Neural progenitor cell (in vitro differentiated cells): ENCODE results near the gene FGF22. TPM values are rescaled to one million over a fixed set of nuclear protein-coding genes. Genes with fewer than 3 reads are reported as not detected.
A peak's percentile ranks its signal among the peaks of the same experiment; 100 is the strongest.

Experiments
- DNase-seq: peaks from one replicate; pipeline ENCODE4 v3.0.0-alpha.2; 2016; ENCODE audit warnings: low spot score
- H2AFZ ChIP-seq: fragments of 200-600 bp; sonication (generic); replicated peaks from 2 replicates; pipeline ENCODE4 v1.6.1; 2016; ENCODE audit warnings: antibody characterized with exemption
- H3F3A ChIP-seq: fragments of 200-600 bp; sonication (generic); 2 replicates; pipeline ENCODE4 v1.6.1; 2016; ENCODE audit warnings: antibody characterized with exemption, low read depth
- H3K27ac ChIP-seq: fragments of 200-600 bp; sonication (generic); 2 replicates; pipeline ENCODE4 v1.5.1; 2016; ENCODE audit warnings: mild to moderate bottlenecking
- H3K27me3 ChIP-seq: fragments of 200-600 bp; sonication (generic); 2 replicates; pipeline ENCODE4 v1.6.1; 2016; ENCODE audit warnings: mild to moderate bottlenecking, moderate library complexity
- H3K36me3 ChIP-seq: fragments of 200-600 bp; sonication (generic); 2 replicates; pipeline ENCODE4 v1.5.1; 2016
- H3K4me1 ChIP-seq: fragments of 200-600 bp; sonication (generic); 2 replicates; pipeline ENCODE4 v1.6.1; 2016; ENCODE audit warnings: mixed run types
- H3K4me2 ChIP-seq: fragments of 200-600 bp; sonication (generic); 2 replicates; pipeline ENCODE4 v1.6.1; 2016
- H3K4me3 ChIP-seq: fragments of 200-600 bp; sonication (generic); 2 replicates; pipeline ENCODE4 v1.5.1; 2016
- H3K79me2 ChIP-seq: fragments of 200-600 bp; sonication (generic); 2 replicates; pipeline ENCODE4 v1.6.1; 2016; ENCODE audit warnings: low read depth
- H3K9ac ChIP-seq: fragments of 200-600 bp; sonication (generic); 2 replicates; pipeline ENCODE4 v1.6.1; 2016
- H3K9me3 ChIP-seq: fragments of 200-600 bp; sonication (generic); 2 replicates; pipeline ENCODE4 v1.5.1; 2016; ENCODE audit warnings: low read depth
- H4K20me1 ChIP-seq: fragments of 200-600 bp; sonication (generic); 2 replicates; pipeline ENCODE4 v1.6.1; 2016; ENCODE audit warnings: low read depth
- H3K27ac Mint-ChIP-seq: 3 replicates; pipeline ENCODE4 v1.8.0; 2021; ENCODE audit warnings: mixed read lengths
- H3K27me3 Mint-ChIP-seq: 2 replicates; pipeline ENCODE4 v1.8.0; 2022; ENCODE audit warnings: low read depth, mild to moderate bottlenecking, inconsistent platforms, moderate library complexity, mixed read lengths; ENCODE audit not compliant: insufficient read depth
- H3K36me3 Mint-ChIP-seq: 3 replicates; pipeline ENCODE4 v1.8.0; 2021; ENCODE audit warnings: mixed read lengths
- H3K4me1 Mint-ChIP-seq: 3 replicates; pipeline ENCODE4 v1.8.0; 2021; ENCODE audit warnings: mixed read lengths
- H3K4me3 Mint-ChIP-seq: 3 replicates; pipeline ENCODE4 v1.8.0; 2021; ENCODE audit warnings: mild to moderate bottlenecking, moderate library complexity, mixed read lengths
- H3K9me3 Mint-ChIP-seq: 3 replicates; pipeline ENCODE4 v1.8.0; 2020; ENCODE audit warnings: mixed read lengths
- CTCF ChIP-seq: fragments of 200-600 bp; sonication (generic); IDR thresholded peaks from 2 replicates; pipeline ENCODE4 v1.5.1; 2017; ENCODE audit warnings: antibody characterized with exemption, mild to moderate bottlenecking
- EZH2 ChIP-seq: fragments of 200-600 bp; sonication (generic); IDR thresholded peaks from 2 replicates; pipeline ENCODE4 v1.6.1; 2017; ENCODE audit warnings: antibody characterized with exemption, mild to moderate bottlenecking, moderate library complexity
- EZH2phosphoT487 ChIP-seq: fragments of 200-600 bp; sonication (generic); IDR thresholded peaks from 2 replicates; pipeline ENCODE4 v1.6.1; 2017; ENCODE audit warnings: antibody characterized with exemption
- total RNA-seq: library from RNA; depleted of rRNA; stranded (reverse); fragments of >200 nt; gene quantifications from 2 replicates; pipeline ENCODE4 v1.2.3, GENCODE V29; 2015; ENCODE audit warnings: low replicate concordance

FGF22 gene
- total RNA-seq, 1 donor from 2014 or later = not detected

DNA sequence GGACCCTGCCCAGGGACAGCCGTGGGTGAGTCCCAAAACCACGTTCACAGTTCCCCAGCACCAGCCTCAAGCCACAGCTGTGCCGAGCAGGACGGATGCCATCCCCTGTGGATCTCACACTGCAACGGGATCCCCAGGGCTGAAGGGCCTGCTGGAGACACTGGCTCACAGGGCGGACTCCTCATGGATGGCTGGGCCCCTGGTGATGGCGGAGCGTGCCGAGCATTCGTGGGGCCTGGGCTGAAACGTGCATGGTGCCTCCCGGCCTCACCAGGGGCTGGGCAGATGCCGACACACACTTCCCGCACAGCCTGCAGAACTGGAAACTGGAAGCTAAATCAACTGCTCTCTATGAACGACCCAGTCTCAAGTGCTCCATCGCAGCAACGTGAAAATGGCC lies 13.7 kb downstream of the FGF22 start:
- Histone ChIP-seq H3K36me3 (no peaks in the 10 kb centered on the region), H4K20me1 (peaks cover 70% of the 10 kb centered on the region)
- no peaks in the 10 kb centered on the region for H3K4me1 Mint-ChIP-seq

DNA sequence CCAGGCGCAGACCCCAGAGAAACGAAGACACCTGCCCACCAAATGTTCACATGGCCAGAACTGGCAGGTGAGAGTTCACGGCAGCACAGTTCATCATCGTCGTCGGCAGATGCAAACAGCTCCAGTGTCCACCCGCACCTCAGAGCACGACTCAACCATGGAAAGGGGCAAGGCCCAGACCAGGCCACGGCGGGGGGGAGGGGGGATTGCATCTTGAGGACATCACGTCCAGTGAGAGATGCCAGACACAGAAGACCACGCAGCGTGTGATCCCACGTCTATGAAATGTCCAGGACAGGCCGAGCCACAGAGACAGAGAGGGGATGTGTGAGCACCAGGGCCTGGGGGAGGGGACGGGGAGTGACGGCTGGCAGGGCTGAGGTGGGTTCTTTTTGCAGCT lies 16.0 kb downstream of the FGF22 start:
- H2AFZ ChIP-seq = no peak overlapping the region
- Mint-ChIP-seq H3K27me3 (no peaks in the 10 kb centered on the region), H3K9me3 (no peaks in the 10 kb centered on the region), H3K36me3 (peaks cover 2% of the 10 kb centered on the region), H3K4me1 (peaks cover 8% of the 10 kb centered on the region), H3K27ac (no peak overlapping the region), H3K4me3 (no peak overlapping the region)
- H4K20me1 ChIP-seq = peaks cover 93% of the 10 kb centered on the region
- H3K9ac ChIP-seq = peak overlapping the region; percentile 4
- no peaks in the 10 kb centered on the region for H3F3A ChIP-seq
- H3K27me3 ChIP-seq = no peaks in the 10 kb centered on the region
- H3K9me3 ChIP-seq = no peaks in the 10 kb centered on the region
- H3K79me2 ChIP-seq = peaks cover 92% of the 10 kb centered on the region
- H3K4me3 ChIP-seq = no peak overlapping the region
- no peak for DNase-seq
- H3K4me2 ChIP-seq = no peak overlapping the region
- H3K27ac ChIP-seq = no peak overlapping the region
- H3K4me1 ChIP-seq = no peaks in the 10 kb centered on the region
- no peaks in the 10 kb centered on the region for H3K36me3 ChIP-seq
- no peak for TF ChIP-seq EZH2phosphoT487
- TF ChIP-seq EZH2 = no peak
- TF ChIP-seq CTCF = no peak

More for the DNA sequence above, 13.7 kb downstream of the FGF22 start:
- no peak overlapping the region for H3K4me3 ChIP-seq
- no peak overlapping the region for H3K9ac ChIP-seq
- DNase-seq = no peak
- peak overlapping the region; percentile 85 for H3K27ac Mint-ChIP-seq
- no peak overlapping the region for H3K4me2 ChIP-seq
- H3K4me1 ChIP-seq = no peaks in the 10 kb centered on the region
- H2AFZ ChIP-seq = no peak overlapping the region
- TF ChIP-seq CTCF = no peak
- TF ChIP-seq EZH2 = no peak
- TF ChIP-seq EZH2phosphoT487 = no peak
- H3K9me3 Mint-ChIP-seq = no peaks in the 10 kb centered on the region
- peaks cover 2% of the 10 kb centered on the region for H3K36me3 Mint-ChIP-seq
- H3K4me3 Mint-ChIP-seq = peak overlapping the region; percentile 57
- H3K9me3 ChIP-seq = no peaks in the 10 kb centered on the region
- no peak overlapping the region for H3K27ac ChIP-seq
- H3K79me2 ChIP-seq = peaks cover 69% of the 10 kb centered on the region
- no peaks in the 10 kb centered on the region for H3K27me3 Mint-ChIP-seq
- H3F3A ChIP-seq = no peaks in the 10 kb centered on the region
- no peaks in the 10 kb centered on the region for H3K27me3 ChIP-seq

- Histone ChIP-seq H3K4me1 (peaks cover 9% of the 10 kb centered on the region), H3K79me2 (peaks cover 100% of the 10 kb centered on the region), H3K9ac (peak overlapping the region; percentile 4), H2AFZ (no peak overlapping the region), H3K27me3 (no peaks in the 10 kb centered on the region), H3K4me2 (no peak overlapping the region), H3K27ac (no peak overlapping the region), H3K4me3 (no peak overlapping the region), H3K9me3 (no peaks in the 10 kb centered on the region), H4K20me1 (peaks cover 98% of the 10 kb centered on the region), H3K36me3 (no peaks in the 10 kb centered on the region), H3F3A (no peaks in the 10 kb centered on the region)
- H3K9me3 Mint-ChIP-seq = no peaks in the 10 kb centered on the region
- H3K4me1 Mint-ChIP-seq = peaks cover 16% of the 10 kb centered on the region
- H3K27me3 Mint-ChIP-seq = no peaks in the 10 kb centered on the region
- DNase-seq = no peak
- no peak for TF ChIP-seq EZH2phosphoT487
- no peak for TF ChIP-seq EZH2
- TF ChIP-seq CTCF = no peak
- no peak overlapping the region for H3K27ac Mint-ChIP-seq
- H3K4me3 Mint-ChIP-seq = no peak overlapping the region
- no peaks in the 10 kb centered on the region for H3K36me3 Mint-ChIP-seq
Observed at GRCh38 chr19:656751-657559, 17.3 kb downstream of the FGF22 start.
